GM12801 (cell line): Measurements from ENCODE around the gene FARP1.

Source experiments
- CTCF ChIP-seq: IDR thresholded peaks from one replicate; pipeline ENCODE4 v1.5.1; 2011; ENCODE audit warnings: control low read depth; ENCODE audit not compliant: insufficient read length; ENCODE audit errors: extremely low read depth

The FARP1 gene

GRCh38 chr13:98103531-98103930, 39.4 kb upstream of the FARP1 start:
- no peak for TF ChIP-seq CTCF

GRCh38 chr13:98103942-98104880, 38.7 kb upstream of the FARP1 start:
- TF ChIP-seq CTCF: no peak

GRCh38 chr13:98105929-98106336, 37.0 kb upstream of the FARP1 start:
- no peak for TF ChIP-seq CTCF

DNA sequence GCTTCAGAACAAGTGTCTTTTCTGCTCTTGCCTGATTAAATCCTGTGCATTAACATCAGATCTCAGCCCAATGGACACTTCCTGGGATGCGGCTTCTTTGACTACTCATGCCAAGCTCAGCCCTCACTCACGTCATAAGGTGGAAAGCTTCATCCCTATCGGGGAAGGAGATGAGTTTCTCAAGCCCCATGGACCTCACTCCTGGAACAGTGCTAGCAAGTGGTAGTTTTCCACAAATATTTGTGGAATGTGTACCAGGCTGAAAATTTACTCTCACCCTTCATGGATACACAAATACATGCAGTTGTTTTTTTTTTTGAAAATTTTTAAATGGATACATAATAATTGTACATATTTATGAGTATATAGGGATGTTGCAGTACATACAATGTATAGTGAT, 34.6 kb upstream of the FARP1 start:
- no peak for TF ChIP-seq CTCF

- TF ChIP-seq CTCF: no peak
These were observed 33.6 kb upstream of the FARP1 start for GRCh38 chr13:98109226-98109853.

GRCh38 chr13:98110749-98111148, 32.1 kb upstream of the FARP1 start:
- TF ChIP-seq CTCF: no peak

DNA sequence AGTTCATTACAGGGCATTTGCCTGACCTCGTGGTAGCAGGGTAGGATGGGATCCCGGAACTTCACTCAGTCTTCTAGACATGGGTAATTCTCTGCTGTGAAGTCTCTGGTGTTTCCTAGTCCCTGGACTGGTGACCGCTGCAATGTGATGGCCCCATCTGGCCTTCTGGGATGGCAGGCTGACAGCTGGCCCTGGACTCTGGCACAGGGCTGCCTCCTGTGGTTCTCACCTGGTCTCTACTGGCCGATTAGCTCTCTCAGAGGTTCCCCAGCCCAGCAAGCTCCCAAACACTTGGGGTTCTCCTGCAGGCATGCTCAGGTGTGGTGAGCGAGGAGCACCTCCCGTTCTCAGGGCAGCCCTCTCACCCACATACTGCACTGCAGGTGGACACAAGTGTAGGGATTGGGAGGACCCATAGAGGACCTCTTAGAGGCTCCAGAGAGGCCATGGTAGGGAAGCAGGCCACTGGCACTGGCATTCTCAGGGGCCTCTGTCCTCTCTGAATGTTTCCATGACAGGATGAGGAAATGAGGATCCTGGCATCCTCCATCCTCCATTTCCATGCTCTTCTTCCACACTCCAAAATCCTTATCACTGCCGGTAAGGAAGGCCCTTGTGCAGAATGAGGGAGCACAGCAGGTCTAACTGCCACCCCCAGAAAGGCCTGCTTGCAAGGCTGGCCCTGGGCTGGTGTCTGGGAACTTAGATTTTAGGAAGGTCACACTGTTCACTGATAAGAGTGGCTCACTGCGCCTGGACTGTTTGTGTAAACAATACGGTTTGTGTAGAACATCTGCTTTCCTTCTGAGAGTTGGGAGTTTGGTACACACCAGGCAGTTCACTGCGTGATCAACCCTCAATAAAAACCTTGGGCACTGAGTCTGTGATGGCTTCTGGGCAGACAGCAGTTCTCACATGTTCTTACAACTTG, 31.5 kb upstream of the FARP1 start:
- no peak for TF ChIP-seq CTCF
